ENCODE data around the gene KNCN. TPM values are rescaled to one million over a fixed set of nuclear protein-coding genes. Genes with fewer than 3 reads are reported as not detected.

Gene KNCN
- total RNA-seq, 2 donors from 2014 or later: not detected

DNA sequence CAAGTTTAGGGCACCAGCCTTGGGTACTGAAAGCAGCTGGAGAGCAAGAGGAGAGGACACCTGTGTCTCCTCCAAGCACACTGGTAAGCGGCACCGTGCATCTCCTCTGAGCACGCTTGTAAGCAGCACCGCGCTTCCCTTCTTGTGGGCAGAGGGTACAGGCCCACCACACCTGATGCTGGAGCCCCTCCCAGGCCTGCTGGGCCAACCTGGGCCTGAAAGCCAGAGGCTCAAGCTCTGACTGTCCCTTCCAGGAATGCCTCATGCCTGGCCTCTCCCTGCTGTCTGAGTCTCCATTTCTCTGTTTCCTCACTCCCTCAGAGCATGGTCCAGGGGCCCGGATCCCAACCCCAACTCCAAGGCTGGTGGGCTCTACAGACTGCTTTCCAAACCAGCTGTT is 35.9 kb downstream of the KNCN start:
- no peaks in the 10 kb centered on the region for H3K9me3 ChIP-seq
- TF ChIP-seq, protein P1, sequence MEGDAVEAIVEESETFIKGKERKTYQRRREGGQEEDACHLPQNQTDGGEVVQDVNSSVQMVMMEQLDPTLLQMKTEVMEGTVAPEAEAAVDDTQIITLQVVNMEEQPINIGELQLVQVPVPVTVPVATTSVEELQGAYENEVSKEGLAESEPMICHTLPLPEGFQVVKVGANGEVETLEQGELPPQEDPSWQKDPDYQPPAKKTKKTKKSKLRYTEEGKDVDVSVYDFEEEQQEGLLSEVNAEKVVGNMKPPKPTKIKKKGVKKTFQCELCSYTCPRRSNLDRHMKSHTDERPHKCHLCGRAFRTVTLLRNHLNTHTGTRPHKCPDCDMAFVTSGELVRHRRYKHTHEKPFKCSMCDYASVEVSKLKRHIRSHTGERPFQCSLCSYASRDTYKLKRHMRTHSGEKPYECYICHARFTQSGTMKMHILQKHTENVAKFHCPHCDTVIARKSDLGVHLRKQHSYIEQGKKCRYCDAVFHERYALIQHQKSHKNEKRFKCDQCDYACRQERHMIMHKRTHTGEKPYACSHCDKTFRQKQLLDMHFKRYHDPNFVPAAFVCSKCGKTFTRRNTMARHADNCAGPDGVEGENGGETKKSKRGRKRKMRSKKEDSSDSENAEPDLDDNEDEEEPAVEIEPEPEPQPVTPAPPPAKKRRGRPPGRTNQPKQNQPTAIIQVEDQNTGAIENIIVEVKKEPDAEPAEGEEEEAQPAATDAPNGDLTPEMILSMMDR (IDR thresholded peaks at IDR 0.05): no peak
- ATAC-seq (ENCODE audit: insufficient number of reproducible peaks, low FRiP score, low read depth): no peak
- H3K4me3 ChIP-seq: no peak overlapping the region
- no peaks in the 10 kb centered on the region for H3K27me3 ChIP-seq (replicated peaks; ENCODE audit: insufficient read depth)
- H3K4me1 ChIP-seq (ENCODE audit: control insufficient read depth in 1 of 2, low read depth in 2 of 2): no peaks in the 10 kb centered on the region
- DNase-seq (ENCODE audit: low spot score): no peak
- H3K36me3 ChIP-seq: no peaks in the 10 kb centered on the region
- H3K27ac ChIP-seq: no peak overlapping the region

DNA sequence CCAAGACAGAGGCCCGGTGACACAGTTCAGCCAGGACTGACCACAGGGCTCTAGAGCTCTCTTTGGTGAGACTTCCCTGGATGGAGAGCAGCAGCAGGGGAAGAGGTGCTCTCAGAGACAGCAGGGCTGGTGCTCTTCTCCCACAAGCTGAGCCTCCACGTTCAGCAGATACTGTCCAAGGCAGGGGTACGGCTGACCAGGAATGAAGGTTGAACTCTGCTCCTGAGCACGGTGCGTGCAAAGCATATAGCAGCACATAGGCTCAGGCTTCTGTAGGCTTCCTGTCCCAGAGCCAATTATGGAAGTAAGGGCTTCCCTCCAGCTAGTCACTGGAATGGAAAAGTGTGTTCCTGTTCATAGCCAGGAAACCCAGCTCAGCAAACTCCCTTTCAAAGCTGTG is 37.9 kb downstream of the KNCN start:
- TF ChIP-seq, protein P1 (IDR thresholded peaks at IDR 0.05): no peak
- Histone ChIP-seq H3K27ac (no peak overlapping the region), H3K4me1 (ENCODE audit: control insufficient read depth in 1 of 2, low read depth in 2 of 2) (no peaks in the 10 kb centered on the region), H3K4me3 (no peak overlapping the region), H3K9me3 (no peaks in the 10 kb centered on the region), H3K36me3 (no peaks in the 10 kb centered on the region), H3K27me3 (replicated peaks; ENCODE audit: insufficient read depth) (no peaks in the 10 kb centered on the region)
- DNase-seq (ENCODE audit: low spot score) (no peak), ATAC-seq (ENCODE audit: insufficient number of reproducible peaks, low FRiP score, low read depth) (no peak)

DNA sequence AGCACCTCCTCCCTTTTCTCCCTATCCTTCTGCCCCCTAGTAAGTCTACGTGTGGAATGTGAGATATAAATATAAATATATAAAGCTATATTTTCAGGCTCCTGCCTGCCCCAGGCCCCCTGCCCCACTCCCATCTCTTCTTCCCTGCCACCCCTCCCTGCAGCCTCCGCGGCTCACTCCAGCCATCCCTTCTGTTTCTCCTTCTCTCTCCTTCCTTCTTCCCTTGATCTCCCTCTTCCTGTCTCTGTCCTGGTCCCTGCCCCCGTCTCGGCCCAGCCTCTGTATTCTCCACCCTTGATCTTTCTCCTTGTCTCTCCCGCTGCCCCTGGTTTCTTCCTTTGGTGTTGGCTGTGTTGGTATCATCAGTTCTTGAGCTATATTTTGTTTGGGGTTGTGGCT is 38.7 kb downstream of the KNCN start:
- no peaks in the 10 kb centered on the region for H3K9me3 ChIP-seq
- H3K27ac ChIP-seq: no peak overlapping the region
- H3K4me1 ChIP-seq (ENCODE audit: control insufficient read depth in 1 of 2, low read depth in 2 of 2): no peaks in the 10 kb centered on the region
- ATAC-seq (ENCODE audit: insufficient number of reproducible peaks, low FRiP score, low read depth): no peak
- DNase-seq (ENCODE audit: low spot score): no peak
- H3K4me3 ChIP-seq: no peak overlapping the region
- no peaks in the 10 kb centered on the region for H3K27me3 ChIP-seq (replicated peaks; ENCODE audit: insufficient read depth)
- no peaks in the 10 kb centered on the region for H3K36me3 ChIP-seq
- TF ChIP-seq, protein P1 (IDR thresholded peaks at IDR 0.05): no peak

DNA sequence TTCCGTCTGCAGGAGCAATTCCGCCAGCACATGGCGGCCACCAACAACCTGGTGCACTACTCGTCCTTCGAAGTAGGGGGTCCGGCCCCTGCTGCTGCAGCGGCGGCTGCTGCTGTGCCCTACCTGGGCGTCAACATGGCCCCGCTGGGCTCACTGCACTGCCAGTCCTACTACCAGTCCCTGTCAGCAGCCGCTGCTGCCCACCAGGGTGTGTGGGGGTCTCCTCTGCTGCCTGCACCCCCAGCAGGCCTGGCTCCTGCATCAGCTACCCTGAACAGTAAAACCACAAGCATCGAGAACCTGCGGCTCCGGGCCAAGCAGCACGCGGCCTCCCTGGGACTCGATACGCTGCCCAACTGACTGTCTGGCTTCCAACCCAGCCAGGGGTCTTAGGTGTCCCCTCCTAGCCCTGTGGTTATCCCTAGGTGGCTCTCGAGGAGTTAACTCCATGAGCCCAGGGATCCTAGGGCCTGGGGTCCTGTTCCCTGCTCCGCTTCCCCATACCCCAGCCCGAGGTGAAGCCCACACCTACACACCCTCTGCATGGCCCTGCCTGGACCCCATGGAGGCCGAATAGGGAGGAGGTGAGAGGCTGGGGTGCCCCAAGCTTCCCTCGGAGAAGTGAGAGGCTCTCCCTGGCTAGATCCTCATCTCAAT is 39.2 kb downstream of the KNCN start:
- no peak for DNase-seq (ENCODE audit: low spot score)
- H3K36me3 ChIP-seq: no peaks in the 10 kb centered on the region

DNA sequence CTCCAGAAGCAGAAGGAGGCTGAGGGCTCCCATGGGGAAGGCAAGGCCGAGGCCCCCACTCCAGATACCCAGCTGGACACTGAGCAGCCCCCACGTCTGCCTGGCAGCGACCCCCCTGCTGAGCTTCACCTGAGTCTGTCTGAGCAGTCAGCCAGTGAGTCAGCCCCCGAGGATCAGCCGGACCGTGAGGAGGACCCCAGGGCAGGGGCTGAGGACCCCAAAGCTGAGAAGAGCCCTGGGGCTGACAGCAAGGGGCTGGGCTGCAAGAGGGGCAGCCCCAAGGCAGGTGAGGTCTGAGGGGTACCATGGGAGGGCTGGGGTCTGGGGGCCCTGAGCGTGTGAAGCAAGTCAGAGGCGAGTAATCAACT is 40.5 kb downstream of the KNCN start:
- H3K9me3 ChIP-seq: no peaks in the 10 kb centered on the region
- ATAC-seq (ENCODE audit: insufficient number of reproducible peaks, low FRiP score, low read depth) (no peak), DNase-seq (ENCODE audit: low spot score) (no peak)
- H3K36me3 ChIP-seq: no peaks in the 10 kb centered on the region
- no peak overlapping the region for H3K4me3 ChIP-seq
- no peaks in the 10 kb centered on the region for H3K27me3 ChIP-seq (replicated peaks; ENCODE audit: insufficient read depth)
- H3K27ac ChIP-seq: no peak overlapping the region
- TF ChIP-seq, protein P1 (IDR thresholded peaks at IDR 0.05): no peak
- H3K4me1 ChIP-seq (ENCODE audit: control insufficient read depth in 1 of 2, low read depth in 2 of 2): no peaks in the 10 kb centered on the region

More for the DNA sequence above, 39.2 kb downstream of the KNCN start:
- TF ChIP-seq, protein P1 (IDR thresholded peaks at IDR 0.05): no peak
- Histone ChIP-seq H3K27ac (no peak overlapping the region), H3K4me1 (ENCODE audit: control insufficient read depth in 1 of 2, low read depth in 2 of 2) (no peaks in the 10 kb centered on the region), H3K27me3 (replicated peaks; ENCODE audit: insufficient read depth) (no peaks in the 10 kb centered on the region), H3K9me3 (no peaks in the 10 kb centered on the region), H3K4me3 (no peak overlapping the region)
- no peak for ATAC-seq (ENCODE audit: insufficient number of reproducible peaks, low FRiP score, low read depth)

Measured in thoracic aorta (tissue), 2 donors.